ENCODE results near the gene EFCAB6. TPM values are rescaled to one million over a fixed set of nuclear protein-coding genes. Genes with fewer than 3 reads are reported as not detected.

EFCAB6 gene
- total and polyA plus RNA-seq, 9 of the 15 experiments (the other 6 are each of a cell fraction or from before 2014, with no cell fraction given): 0.06 TPM; not detected in 8

- TF ChIP-seq KLF6 (CRISPR knock-in tag; IDR thresholded peaks at IDR 0.05; ENCODE audit: borderline replicate concordance) (no peak), HLTF (IDR thresholded peaks at IDR 0.05) (no peak), ETV1 (tag; conservative IDR thresholded peaks at IDR 0.05; ENCODE audit: low read depth) (peak; percentile 46; the same call in 1 of the 2 replicates), RBM25 (IDR thresholded peaks at IDR 0.05; ENCODE audit: low read depth, low read length, severe bottlenecking) (peak; percentile 36), BRCA1 (IDR thresholded peaks at IDR 0.05) (no peak), BRCA1 (CRISPR knock-in tag; IDR thresholded peaks at IDR 0.05) (no peak), ZBTB2 (IDR thresholded peaks at IDR 0.05) (no peak), NFRKB (IDR thresholded peaks at IDR 0.05; ENCODE audit: low read depth) (no peak), KLF1 (tag; IDR thresholded peaks at IDR 0.05) (no peak), RBM14 (IDR thresholded peaks at IDR 0.05; ENCODE audit: borderline replicate concordance, insufficient read depth, low read depth, low read length) (no peak), MBD2 (IDR thresholded peaks at IDR 0.05; ENCODE audit: borderline replicate concordance, low read depth) (peak; percentile 76), PHF21A (IDR thresholded peaks at IDR 0.05; ENCODE audit: borderline replicate concordance, low read depth) (no peak), HOMEZ (CRISPR knock-in tag; IDR thresholded peaks at IDR 0.05) (no peak), NCOR1 (IDR thresholded peaks at IDR 0.05) (no peak), ZBTB17 (CRISPR knock-in tag; IDR thresholded peaks at IDR 0.05) (no peak), SAP30 (IDR thresholded peaks at IDR 0.05; ENCODE audit: borderline replicate concordance, insufficient read depth, low read depth, low read length, poor library complexity, severe bottlenecking) (no peak), ARID2 (IDR thresholded peaks at IDR 0.05) (no peak), JUNB (CRISPR knock-in tag; conservative IDR thresholded peaks at IDR 0.05) (no peak), ETS2 (tag; IDR thresholded peaks at IDR 0.05; ENCODE audit: borderline replicate concordance, poor library complexity, severe bottlenecking) (no peak), FOS (IDR thresholded peaks at IDR 0.05; ENCODE audit: extremely low read depth, insufficient read length) (peak; percentile 76), MTA3 (IDR thresholded peaks at IDR 0.05; ENCODE audit: borderline replicate concordance) (no peak), GABPA (tag; conservative IDR thresholded peaks at IDR 0.05; ENCODE audit: low read depth) (peak; percentile 87), RAD51 (IDR thresholded peaks at IDR 0.05; ENCODE audit: borderline replicate concordance, low read depth) (no peak), ZNF445 (CRISPR knock-in tag; IDR thresholded peaks at IDR 0.05; ENCODE audit: low read depth) (no peak), KHSRP (IDR thresholded peaks at IDR 0.05) (no peak), HMGN3 (IDR thresholded peaks at IDR 0.05; ENCODE audit: borderline replicate concordance, extremely low read depth, insufficient read length, low read depth, low read length) (no peak), ZNF707 (CRISPR knock-in tag; conservative IDR thresholded peaks at IDR 0.05) (no peak), MAZ (CRISPR knock-in tag; conservative IDR thresholded peaks at IDR 0.05 in 1 of 2, IDR thresholded peaks at IDR 0.05 in 1 of 2) (no peak), ZNF41 (CRISPR knock-in tag; conservative IDR thresholded peaks at IDR 0.05) (no peak)
These were observed at the start of gene EFCAB6 (continued) for GRCh38 chr22:43812149-43812842.

Data from K562 (cell line).